Measurements from ENCODE around the gene SLC4A4. TPM values are rescaled to one million over a fixed set of nuclear protein-coding genes. Genes with fewer than 3 reads are reported as not detected.

The SLC4A4 gene
- total and polyA plus RNA-seq, 8 donors: 84.1 to 400 (median 243) TPM

DNA sequence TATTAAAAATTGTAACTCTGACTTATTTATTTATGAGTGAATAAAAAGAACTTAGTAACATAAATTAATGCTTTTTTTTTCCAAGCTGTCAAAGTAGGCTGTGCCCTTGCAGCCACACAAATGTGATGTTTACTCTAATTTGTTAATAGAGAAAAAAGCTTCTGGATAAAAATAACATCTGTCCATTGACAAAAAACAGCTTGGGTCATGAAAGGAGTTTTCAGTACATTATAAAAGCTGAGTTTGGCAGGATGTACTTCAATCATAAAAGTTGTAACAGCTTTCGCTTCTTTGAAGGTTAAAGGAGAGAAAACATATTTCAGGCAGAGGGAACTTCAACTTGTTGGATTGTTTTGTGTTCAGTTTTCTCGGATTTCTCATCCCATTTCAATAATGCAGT, 105.6 kb downstream of the SLC4A4 start:
- H3K9me3 ChIP-seq: no peaks in the 10 kb centered on the region
- no peak overlapping the region for H3K27ac ChIP-seq
- no peaks in the 10 kb centered on the region for H3K27me3 ChIP-seq
- ATAC-seq (no peak), FAIRE-seq (no peak), DNase-seq (no peak)
- intact Hi-C loops (cut with DNase I): no loop called here
- TF ChIP-seq, protein P1, sequence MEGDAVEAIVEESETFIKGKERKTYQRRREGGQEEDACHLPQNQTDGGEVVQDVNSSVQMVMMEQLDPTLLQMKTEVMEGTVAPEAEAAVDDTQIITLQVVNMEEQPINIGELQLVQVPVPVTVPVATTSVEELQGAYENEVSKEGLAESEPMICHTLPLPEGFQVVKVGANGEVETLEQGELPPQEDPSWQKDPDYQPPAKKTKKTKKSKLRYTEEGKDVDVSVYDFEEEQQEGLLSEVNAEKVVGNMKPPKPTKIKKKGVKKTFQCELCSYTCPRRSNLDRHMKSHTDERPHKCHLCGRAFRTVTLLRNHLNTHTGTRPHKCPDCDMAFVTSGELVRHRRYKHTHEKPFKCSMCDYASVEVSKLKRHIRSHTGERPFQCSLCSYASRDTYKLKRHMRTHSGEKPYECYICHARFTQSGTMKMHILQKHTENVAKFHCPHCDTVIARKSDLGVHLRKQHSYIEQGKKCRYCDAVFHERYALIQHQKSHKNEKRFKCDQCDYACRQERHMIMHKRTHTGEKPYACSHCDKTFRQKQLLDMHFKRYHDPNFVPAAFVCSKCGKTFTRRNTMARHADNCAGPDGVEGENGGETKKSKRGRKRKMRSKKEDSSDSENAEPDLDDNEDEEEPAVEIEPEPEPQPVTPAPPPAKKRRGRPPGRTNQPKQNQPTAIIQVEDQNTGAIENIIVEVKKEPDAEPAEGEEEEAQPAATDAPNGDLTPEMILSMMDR (IDR thresholded peaks at IDR 0.05): no peak
- WGBS, 2 donors: 57 to 66% methylated on average over 2 of the region's 2 CpGs
- no peaks in the 10 kb centered on the region for H3K36me3 ChIP-seq
- no peaks in the 10 kb centered on the region for H3K4me1 ChIP-seq
- no peak overlapping the region for H3K4me3 ChIP-seq

DNA sequence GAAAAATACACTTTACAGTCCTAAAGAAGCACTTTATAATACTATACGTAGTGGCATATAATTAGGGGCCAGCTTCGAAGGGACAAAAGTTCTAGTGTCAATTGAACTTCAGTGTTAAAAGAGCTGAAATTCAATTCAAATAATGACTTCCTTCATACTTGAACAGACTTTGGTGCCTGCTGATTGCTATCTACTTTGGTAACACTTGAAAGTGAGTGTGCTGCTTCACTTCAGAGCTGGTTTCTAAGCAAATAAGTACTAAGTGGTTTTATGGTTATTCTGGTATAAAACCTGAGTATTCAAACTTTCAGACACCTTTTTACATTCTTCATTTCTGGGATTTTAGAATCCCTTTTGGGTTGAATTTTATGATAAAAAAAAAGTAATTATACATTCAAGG, 107.0 kb downstream of the SLC4A4 start:
- ATAC-seq (no peak), FAIRE-seq (no peak)
- TF ChIP-seq, protein P1 (IDR thresholded peaks at IDR 0.05): no peak

DNA sequence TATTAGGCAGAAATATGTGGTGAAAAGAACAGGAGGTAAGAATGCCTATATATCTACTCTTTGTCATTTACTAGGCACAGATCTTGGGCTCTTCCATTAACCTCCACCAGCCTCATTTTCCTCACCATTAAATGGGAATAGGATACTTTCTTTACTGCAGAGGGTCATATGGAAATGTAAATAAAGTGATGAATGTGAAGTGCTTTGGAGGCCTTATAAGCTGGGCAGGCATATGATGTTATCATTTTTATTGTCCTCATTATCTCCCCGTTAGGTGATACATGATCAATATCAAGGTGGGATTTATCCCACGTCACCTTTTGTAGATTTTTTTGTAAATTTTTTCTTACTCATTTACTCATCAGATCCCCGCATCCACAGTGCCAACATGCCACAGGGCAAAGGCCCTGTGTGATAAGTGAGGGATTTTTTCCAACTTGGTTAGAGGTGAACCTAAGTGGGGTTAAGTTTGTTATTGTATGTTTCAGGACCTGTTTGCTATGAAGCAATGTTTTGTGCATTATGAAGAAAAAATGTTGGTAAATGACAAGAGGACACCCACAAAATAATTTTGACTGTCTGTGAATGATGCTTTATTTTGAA, 107.8 kb downstream of the SLC4A4 start:
- TF ChIP-seq, protein P1 (IDR thresholded peaks at IDR 0.05): no peak
- Histone ChIP-seq H3K9me3 (no peaks in the 10 kb centered on the region), H3K4me3 (no peak overlapping the region), H3K4me1 (no peaks in the 10 kb centered on the region), H3K36me3 (no peaks in the 10 kb centered on the region), H3K27ac (no peak overlapping the region), H3K27me3 (no peaks in the 10 kb centered on the region)
- DNase-seq: no peak
- no peak for ATAC-seq
- WGBS, 2 donors: 66 to 72% methylated on average over 3 of the region's 3 CpGs
- intact Hi-C loops (cut with DNase I): no loop called here
- FAIRE-seq: no peak

More for the DNA sequence above, 107.0 kb downstream of the SLC4A4 start:
- Histone ChIP-seq H3K9me3 (no peaks in the 10 kb centered on the region), H3K36me3 (no peaks in the 10 kb centered on the region), H3K4me3 (no peak overlapping the region), H3K4me1 (no peaks in the 10 kb centered on the region), H3K27ac (no peak overlapping the region), H3K27me3 (no peaks in the 10 kb centered on the region)
- 57 to 66% methylated on average over 2 of the region's 2 CpGs for WGBS, 2 donors
- no peak for DNase-seq
- intact Hi-C loops (cut with DNase I): no loop called here

DNA sequence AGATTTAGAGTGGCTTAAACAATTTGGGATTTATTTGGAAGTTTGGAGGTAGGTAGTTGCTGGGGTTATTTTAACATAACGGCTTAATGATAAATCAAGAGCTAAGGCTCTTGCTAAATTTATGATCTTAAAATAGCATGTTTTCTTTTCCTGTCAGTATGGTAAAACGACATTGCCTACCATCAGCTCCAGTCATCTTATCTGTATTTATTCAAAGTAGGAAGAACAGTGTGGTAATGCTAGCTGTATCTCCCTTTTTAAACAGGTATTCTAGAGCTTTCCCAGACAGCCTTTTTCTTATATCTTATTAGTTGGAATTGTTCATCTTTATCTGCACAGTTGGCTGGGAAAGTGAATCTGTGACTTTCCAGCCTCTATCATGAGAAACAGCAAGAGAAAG, 110.2 kb downstream of the SLC4A4 start:
- Histone ChIP-seq H3K27me3 (no peaks in the 10 kb centered on the region), H3K36me3 (peaks cover 0 to 12% (median 0%) of the 10 kb centered on the region in 3 donors), H3K4me1 (no peaks in the 10 kb centered on the region), H3K27ac (no peak overlapping the region), H3K9me3 (no peaks in the 10 kb centered on the region), H3K4me3 (no peak overlapping the region)
- WGBS, 2 donors: 12 to 25% methylated on average over 2 of the region's 2 CpGs
- intact Hi-C loops (cut with DNase I): no loop called here
- FAIRE-seq: no peak
- no peak for ATAC-seq
- TF ChIP-seq, protein P1 (IDR thresholded peaks at IDR 0.05): no peak
- DNase-seq: no peak

DNA sequence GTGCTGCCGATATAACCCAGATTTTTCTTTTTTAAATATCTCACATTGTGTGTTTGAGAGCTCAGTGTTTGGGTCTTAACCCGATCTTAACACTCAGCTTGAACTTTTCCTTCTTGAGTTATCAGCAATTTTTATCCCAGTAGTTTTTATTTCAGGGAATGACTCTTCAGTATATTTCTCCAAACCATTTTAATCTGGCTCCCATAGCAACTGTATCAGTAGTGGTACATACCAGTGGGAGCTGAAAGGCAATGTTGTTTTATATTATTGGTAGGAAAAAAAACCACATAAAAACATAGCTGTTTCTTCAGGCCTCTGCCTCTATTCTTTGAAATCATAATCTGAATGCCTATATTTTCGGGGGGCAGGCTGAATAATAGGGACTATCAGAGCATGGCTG, 111.1 kb downstream of the SLC4A4 start:
- Histone ChIP-seq H3K27ac (no peak overlapping the region), H3K4me3 (no peak overlapping the region), H3K4me1 (no peaks in the 10 kb centered on the region), H3K36me3 (peaks cover 0 to 12% (median 0%) of the 10 kb centered on the region in 3 donors), H3K27me3 (no peaks in the 10 kb centered on the region), H3K9me3 (no peaks in the 10 kb centered on the region)
- no peak for DNase-seq
- FAIRE-seq: no peak
- intact Hi-C loops (cut with DNase I): no loop called here
- 47 to 56% methylated on average over 3 of the region's 3 CpGs for WGBS, 2 donors
- no peak for ATAC-seq
- TF ChIP-seq, protein P1 (IDR thresholded peaks at IDR 0.05): no peak
